Measurements from ENCODE around the gene TOMM70. TPM values are rescaled to one million over a fixed set of nuclear protein-coding genes. Genes with fewer than 3 reads are reported as not detected.

Gene TOMM70
- polyA plus RNA-seq, 1 donor (not counting 4 experiments of a cell fraction or from before 2014, with no cell fraction given) = 40.8 TPM

DNA sequence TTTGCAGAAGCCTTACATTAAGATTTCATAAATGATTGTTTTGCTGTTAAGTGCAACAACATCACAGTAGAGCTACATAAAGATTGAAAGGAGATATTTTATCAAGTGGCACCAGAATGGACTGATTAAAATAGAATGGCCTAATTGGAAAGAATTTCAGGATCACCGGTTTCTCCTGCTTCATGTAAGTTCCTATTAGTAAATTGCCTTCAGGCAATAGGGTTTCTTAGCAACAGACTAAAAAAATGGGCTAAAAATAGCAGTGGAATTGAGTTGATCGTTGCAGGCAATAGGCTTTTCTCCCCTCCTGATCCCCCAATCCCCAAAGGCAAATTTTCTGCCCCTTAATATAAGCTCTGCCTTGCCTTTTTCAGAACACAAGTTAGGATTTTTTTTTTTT is 1.4 kb upstream of the TOMM70 start:
- dilution Hi-C loops (cut with MboI; ENCODE audit: extremely low pct_ligation_motif_present, low sequenced_read_pairs) = no loop called here
- H3K4me3 ChIP-seq (ENCODE audit: control insufficient read depth in 2 of 3, extremely low read depth in 1 of 3, insufficient read depth in 2 of 3, low read depth in 1 of 3, low read length in 3 of 3) = peak overlapping the region; percentile 73 to 83 (median 81)
- peaks cover 36% of the 10 kb centered on the region for H3K79me2 ChIP-seq (ENCODE audit: control insufficient read depth, insufficient read depth, low read length)
- H2AFZ ChIP-seq (ENCODE audit: control insufficient read depth, low read length) = peak overlapping the region; percentile 1
- peak; percentile 17 for FAIRE-seq
- H3K4me2 ChIP-seq (ENCODE audit: control insufficient read depth, extremely low read depth, insufficient read depth, low read depth, low read length) = peak overlapping the region; percentile 75
- H3K9me3 ChIP-seq (ENCODE audit: control insufficient read depth, low read depth, low read length) = no peaks in the 10 kb centered on the region
- peak overlapping the region; percentile 92 for H3K27ac ChIP-seq (ENCODE audit: control insufficient read depth, insufficient read depth, low read length)
- H4K20me1 ChIP-seq (ENCODE audit: control insufficient read depth, extremely low read depth, insufficient read depth, low read length) = peaks cover 4% of the 10 kb centered on the region
- peak overlapping the region; percentile 89 for H3K9ac ChIP-seq (ENCODE audit: control insufficient read depth, extremely low read depth, insufficient read depth, low read length)
- H3K27me3 ChIP-seq (ENCODE audit: control insufficient read depth, extremely low read depth, insufficient read depth, low read length) = no peaks in the 10 kb centered on the region
- TF ChIP-seq, protein P1, sequence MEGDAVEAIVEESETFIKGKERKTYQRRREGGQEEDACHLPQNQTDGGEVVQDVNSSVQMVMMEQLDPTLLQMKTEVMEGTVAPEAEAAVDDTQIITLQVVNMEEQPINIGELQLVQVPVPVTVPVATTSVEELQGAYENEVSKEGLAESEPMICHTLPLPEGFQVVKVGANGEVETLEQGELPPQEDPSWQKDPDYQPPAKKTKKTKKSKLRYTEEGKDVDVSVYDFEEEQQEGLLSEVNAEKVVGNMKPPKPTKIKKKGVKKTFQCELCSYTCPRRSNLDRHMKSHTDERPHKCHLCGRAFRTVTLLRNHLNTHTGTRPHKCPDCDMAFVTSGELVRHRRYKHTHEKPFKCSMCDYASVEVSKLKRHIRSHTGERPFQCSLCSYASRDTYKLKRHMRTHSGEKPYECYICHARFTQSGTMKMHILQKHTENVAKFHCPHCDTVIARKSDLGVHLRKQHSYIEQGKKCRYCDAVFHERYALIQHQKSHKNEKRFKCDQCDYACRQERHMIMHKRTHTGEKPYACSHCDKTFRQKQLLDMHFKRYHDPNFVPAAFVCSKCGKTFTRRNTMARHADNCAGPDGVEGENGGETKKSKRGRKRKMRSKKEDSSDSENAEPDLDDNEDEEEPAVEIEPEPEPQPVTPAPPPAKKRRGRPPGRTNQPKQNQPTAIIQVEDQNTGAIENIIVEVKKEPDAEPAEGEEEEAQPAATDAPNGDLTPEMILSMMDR (optimal IDR thresholded peaks at IDR 0.05 in 1 of 3, IDR thresholded peaks at IDR 0.05 in 1 of 3, conservative IDR thresholded peaks at IDR 0.05 in 1 of 3; ENCODE audit: extremely low read depth in 1 of 3, insufficient read depth in 2 of 3, low read length in 3 of 3) = no peak
- no peak for TF ChIP-seq EZH2 (IDR thresholded peaks at IDR 0.05; ENCODE audit: low read length)
- no peak for DNase-seq (ENCODE audit: low read depth, low spot score)
- no peaks in the 10 kb centered on the region for H3K9me1 ChIP-seq (ENCODE audit: control insufficient read depth, extremely low read depth, insufficient read depth, low read length)
- H3K4me1 ChIP-seq (ENCODE audit: control insufficient read depth, extremely low read depth, insufficient read depth, low read length) = peaks cover 18% of the 10 kb centered on the region
- H3K36me3 ChIP-seq (ENCODE audit: control insufficient read depth in 2 of 2, extremely low read depth in 1 of 2, insufficient read depth in 2 of 2, low read length in 2 of 2) = peaks cover 0 to 2% of the 10 kb centered on the region in 2 experiments

GRCh38 chr3:100401674-100402041 is 769 bp upstream of the TOMM70 start:
- Histone ChIP-seq H3K36me3 (ENCODE audit: control insufficient read depth in 2 of 2, extremely low read depth in 1 of 2, insufficient read depth in 2 of 2, low read length in 2 of 2) (peaks cover 0 to 2% of the 10 kb centered on the region in 2 experiments), H3K9ac (ENCODE audit: control insufficient read depth, extremely low read depth, insufficient read depth, low read length) (peak overlapping the region; percentile 89), H3K79me2 (ENCODE audit: control insufficient read depth, insufficient read depth, low read length) (peaks cover 42% of the 10 kb centered on the region), H3K27me3 (ENCODE audit: control insufficient read depth, extremely low read depth, insufficient read depth, low read length) (no peaks in the 10 kb centered on the region), H3K9me3 (ENCODE audit: control insufficient read depth, low read depth, low read length) (no peaks in the 10 kb centered on the region), H3K4me2 (ENCODE audit: control insufficient read depth, extremely low read depth, insufficient read depth, low read depth, low read length) (peak overlapping the region; percentile 75), H2AFZ (ENCODE audit: control insufficient read depth, low read length) (peak overlapping the region; percentile 81), H3K9me1 (ENCODE audit: control insufficient read depth, extremely low read depth, insufficient read depth, low read length) (no peaks in the 10 kb centered on the region), H4K20me1 (ENCODE audit: control insufficient read depth, extremely low read depth, insufficient read depth, low read length) (peaks cover 4% of the 10 kb centered on the region), H3K27ac (ENCODE audit: control insufficient read depth, insufficient read depth, low read length) (peak overlapping the region; percentile 92), H3K4me3 (ENCODE audit: control insufficient read depth in 2 of 3, extremely low read depth in 1 of 3, insufficient read depth in 2 of 3, low read depth in 1 of 3, low read length in 3 of 3) (peak overlapping the region; percentile 73 to 83 (median 81)), H3K4me1 (ENCODE audit: control insufficient read depth, extremely low read depth, insufficient read depth, low read length) (peaks cover 18% of the 10 kb centered on the region)
- FAIRE-seq (no peak), DNase-seq (ENCODE audit: low read depth, low spot score) (no peak)
- dilution Hi-C loops (cut with MboI; ENCODE audit: extremely low pct_ligation_motif_present, low sequenced_read_pairs) = no loop called here
- TF ChIP-seq, protein P1 (optimal IDR thresholded peaks at IDR 0.05 in 1 of 3, IDR thresholded peaks at IDR 0.05 in 1 of 3, conservative IDR thresholded peaks at IDR 0.05 in 1 of 3; ENCODE audit: extremely low read depth in 1 of 3, insufficient read depth in 2 of 3, low read length in 3 of 3) = no peak
- no peak for TF ChIP-seq EZH2 (IDR thresholded peaks at IDR 0.05; ENCODE audit: low read length)
